ENCODE data around the gene RAI2. TPM values are rescaled to one million over a fixed set of nuclear protein-coding genes. Genes with fewer than 3 reads are reported as not detected.
A peak's percentile ranks its signal among the peaks of the same experiment; 100 is the strongest.

RAI2 gene
- total RNA-seq, 1 experiment from 2014 or later, result 0.87 TPM

DNA sequence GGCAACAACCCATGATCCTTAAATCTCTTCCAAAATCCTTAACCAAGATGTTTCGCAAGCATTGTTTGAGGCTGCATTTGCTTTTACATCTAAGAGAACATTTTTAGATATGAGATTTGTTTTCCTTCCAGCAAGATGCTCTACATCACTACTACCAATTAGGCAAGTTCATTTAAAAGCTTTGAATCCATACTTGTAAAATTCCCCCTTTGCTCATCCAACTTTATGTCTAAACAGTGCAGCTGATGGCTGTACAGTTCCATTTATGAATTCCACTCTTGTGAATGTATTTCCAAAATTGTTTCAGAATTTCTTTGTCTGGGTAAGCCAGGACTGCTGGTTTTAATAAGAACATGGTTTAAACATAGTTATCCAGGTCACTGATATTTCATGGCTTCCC is 31.5 kb downstream of the RAI2 start:
- no peak for DNase-seq (ENCODE audit: low spot score)

DNA sequence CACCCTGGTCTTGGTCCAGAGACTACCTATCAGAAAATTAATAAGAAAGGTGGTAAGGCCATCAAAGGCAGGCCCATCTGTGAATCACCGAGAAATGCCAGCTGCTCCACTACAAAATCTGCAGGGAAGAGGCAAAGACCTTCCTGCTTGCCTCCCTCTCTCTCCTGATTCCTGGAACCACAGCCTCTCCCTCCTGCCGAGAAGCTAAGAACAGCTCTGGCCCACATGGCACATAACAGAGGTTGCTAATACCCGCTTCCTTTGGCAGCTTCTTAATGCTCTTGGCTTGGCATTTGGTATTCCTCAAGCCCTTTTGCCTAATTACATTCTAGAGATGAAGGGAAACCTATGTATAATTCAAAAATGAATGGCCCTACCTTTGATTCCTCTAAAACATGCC is 32.9 kb downstream of the RAI2 start:
- DNase-seq (ENCODE audit: low spot score), result no peak

DNA sequence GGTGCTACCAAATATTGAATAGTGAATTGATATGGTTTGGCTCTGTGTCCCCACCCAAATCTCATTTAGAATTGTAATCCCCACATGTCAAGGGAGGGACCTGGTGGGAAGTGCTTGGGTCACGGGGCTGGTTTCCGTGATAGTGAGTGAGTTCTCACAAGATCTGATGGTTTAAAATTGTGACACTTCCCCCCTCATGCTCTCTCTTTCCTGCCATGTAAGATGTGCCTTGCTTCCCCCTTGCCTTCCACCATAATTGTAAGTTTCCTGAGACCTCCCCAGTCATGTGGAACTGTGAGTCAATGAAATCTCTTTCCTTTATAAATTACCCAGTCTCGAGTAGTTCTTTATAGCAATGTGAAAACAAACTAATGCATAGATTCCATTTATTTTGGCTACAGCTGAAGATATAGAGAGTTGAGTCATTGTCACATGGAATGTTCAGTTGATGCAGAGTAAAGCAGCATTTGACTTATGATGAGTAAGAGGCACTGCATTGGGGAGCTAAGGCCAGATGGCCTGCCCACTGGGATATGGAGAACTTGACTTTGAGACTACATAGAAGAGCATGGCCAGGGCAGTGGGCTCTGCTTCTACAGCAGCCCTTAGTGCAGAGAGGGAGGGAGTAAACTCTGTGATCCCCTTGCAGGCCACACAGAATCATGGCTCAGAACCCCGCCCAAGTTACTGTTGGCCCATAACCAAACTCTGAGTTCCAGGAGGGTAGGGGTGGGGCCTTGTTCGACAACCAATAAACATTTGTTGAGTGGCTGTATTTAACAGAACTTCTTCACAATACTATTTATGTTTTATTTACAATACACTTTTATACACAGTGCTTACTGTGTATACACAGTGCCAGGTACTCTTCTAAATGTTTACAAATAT is 34.2 kb downstream of the RAI2 start:
- no peak for DNase-seq (ENCODE audit: low spot score)

DNA sequence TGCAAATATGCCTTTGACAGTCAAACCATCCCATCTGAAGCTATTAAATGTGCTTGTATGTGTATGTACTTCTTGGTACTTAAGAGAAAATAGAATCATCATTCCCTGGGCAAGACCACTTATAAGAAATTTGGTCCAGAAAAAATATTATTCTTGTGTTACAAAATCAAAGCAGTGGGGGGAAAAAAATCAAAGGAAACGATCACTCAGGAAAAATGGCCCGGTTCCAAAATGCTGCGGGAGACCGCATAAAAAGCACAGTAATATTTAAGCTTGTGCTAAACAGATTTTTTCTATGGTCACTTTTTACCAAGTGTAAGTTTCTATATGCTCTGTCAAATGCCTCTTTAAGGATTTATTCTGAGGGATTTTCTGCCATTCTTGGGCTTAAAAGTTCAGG is 36.1 kb downstream of the RAI2 start:
- DNase-seq (ENCODE audit: low spot score), result no peak

DNA sequence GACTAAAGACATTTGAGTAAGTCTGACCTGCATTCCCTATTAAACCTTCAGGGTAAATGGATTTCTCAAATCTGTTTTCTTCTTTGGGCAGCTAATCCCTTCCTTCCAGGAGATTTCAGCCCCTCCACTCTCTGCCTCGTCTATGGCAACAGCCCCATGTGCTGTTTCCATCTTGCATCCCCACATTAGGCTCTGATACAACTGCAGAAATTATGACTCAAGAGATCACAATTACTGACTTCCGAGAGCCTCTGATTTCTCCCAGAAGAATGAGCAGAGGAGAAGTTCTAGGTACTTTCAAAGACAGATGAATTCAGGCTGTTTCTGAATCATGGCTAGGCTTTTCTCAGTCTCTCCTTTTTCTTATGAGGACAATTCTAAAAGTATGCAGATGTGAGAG is 38.7 kb downstream of the RAI2 start:
- DNase-seq (ENCODE audit: low spot score), result no peak

DNA sequence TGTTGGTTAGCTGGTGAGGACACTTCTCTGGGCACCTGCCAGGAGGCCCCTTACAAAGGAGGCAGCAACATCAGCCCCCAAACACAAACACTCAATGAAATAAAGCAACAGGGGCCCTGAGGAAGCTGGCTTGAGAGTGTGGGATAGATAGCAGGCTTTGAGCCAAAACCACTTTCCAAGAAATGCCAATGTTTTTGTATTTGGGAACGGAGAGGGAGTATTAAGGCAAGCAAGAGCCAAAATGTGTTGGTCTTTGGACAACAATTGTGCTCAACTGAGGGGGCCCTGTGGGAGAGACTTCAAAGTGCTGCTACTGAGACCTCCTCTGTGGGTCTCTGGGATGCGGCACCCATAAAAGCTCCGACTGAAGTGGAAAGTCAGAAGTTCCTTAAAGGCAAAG is 41.0 kb downstream of the RAI2 start:
- DNase-seq (ENCODE audit: low spot score), result no peak

DNA sequence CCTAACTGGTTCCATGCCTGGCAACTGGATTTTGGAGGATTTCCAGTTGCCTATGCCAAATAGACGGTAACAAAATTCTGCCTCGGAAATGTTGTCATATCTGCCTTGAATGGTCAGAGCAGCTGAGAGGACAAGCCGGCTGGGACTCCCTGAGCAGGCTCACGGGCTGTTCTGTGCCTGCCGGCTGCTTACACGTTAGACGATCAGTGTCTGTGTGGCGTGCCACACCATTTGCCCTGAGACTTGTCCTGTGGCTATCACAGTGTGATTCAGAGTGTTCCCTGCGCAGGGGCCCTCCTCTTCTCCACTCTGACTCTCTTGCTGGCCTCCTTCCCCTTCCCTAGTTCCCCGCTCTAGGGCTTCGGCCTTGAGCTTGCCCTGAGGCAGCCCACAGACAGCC is 42.4 kb downstream of the RAI2 start:
- no peak for DNase-seq (ENCODE audit: low spot score)

DNA sequence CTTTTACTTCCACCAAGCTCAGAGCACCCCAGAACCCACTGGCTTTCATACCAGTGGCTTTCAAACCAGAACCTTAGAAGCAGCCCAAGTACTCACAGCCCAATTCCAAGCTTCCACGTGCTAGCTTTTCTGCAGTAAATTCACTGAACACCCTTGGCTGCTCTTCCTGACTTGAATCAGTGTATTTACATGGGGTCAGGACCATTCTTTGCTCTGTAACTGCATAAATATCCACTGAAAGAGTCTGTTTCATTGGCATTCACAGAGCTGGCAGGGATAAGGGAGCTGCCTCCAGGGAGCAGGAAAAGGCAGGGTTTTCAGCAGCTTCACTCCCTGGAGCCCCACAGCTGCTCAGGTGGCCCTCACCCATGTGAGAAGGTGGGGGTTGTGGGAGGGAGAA is 43.8 kb downstream of the RAI2 start:
- no peak for DNase-seq (ENCODE audit: low spot score)

DNA sequence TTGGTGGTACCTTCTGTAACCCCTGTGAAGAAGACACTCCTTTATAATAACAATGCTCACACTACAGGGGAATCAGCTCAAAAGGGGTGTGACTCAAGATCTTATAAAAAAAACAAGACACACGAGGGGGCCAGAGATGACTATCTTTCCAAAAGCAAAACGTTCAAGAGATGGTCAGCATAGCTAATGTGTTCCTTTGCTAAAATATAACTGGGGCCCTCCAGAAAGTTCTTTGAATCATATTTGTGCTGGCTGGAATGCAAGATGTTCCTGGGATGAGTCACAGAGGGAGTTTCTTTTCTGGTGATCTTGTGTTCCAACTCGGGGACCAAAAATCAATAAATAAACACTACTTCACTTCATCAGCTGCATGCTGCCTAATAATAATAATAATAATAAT is 46.5 kb downstream of the RAI2 start:
- DNase-seq (ENCODE audit: low spot score), result no peak

DNA sequence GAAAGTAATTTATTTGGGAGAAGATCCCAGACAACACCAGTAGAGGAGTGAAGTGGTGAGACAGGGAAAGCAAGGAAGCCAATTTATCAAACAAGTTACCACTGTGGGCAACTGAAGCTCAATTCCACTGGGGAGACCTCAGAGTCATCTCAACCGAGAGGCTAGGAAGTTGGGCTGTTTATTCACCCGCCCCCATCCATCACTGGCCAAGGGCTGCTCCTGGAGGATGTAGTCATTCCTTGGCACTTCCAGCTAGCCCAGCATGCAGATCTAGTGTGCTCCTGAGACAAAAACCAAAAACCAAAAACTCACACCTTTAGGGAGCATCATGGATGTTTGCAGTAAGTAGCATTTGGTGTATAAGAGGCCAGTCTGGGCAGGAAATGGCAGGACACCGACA is 47.0 kb downstream of the RAI2 start:
- DNase-seq (ENCODE audit: low spot score), result no peak

DNA sequence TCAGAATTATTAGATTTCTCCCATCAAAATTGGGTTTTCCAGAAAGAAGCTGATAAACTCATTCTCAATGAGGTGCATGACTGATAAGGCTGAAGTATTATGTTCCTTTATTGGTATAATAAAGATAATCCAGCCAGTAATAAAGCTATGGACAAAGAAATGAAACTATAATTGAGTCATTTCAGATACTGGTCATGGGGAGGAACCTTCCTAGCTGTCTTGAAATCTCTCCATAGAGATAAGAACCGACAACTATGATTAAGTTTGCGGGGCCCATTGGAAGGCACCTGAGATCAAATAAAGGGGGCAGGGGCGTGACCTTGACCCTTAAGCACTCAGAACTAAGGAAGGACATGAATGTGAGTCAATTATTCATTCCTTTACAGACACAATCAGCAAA is 47.8 kb downstream of the RAI2 start:
- DNase-seq (ENCODE audit: low spot score), result no peak

DNA sequence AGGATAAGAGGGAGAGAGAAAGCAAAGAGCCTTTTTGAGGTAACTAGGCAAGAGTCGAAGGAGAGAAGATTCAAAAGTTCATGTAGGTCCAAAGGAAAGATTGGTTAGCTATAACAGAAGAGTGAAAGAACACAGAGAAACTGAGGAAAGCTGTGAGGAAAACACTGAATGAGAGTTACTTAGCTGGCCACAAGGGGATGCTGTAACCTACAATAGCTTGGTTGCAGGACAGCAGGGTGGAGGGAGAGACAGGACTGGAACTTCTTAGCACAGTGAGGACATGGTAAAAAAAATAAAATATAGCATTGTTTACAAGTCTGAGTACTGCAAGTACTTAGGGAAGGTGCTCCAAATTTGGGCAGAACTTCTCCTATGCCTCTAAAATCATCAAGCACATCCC is 48.3 kb downstream of the RAI2 start:
- DNase-seq (ENCODE audit: low spot score), result peak; percentile 6

DNA sequence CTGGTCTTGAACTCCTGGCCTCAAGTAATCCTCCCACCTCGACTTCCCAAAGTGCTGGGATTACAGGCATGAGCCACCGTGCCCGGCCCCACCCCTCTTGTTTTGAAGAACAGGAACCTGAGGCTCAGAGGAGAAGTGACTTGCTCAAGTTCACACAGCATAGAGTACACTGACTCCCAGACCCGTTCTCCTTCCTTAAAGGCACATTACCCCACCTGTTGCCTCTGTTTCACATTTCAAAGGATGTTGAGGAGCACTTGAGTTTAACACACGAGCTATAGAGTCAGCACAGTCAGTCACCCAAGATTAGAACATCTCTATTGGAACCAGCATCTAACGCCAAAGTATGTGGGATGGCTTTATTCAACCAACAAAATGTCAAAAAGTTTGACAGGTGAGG is 51.1 kb downstream of the RAI2 start:
- no peak for DNase-seq (ENCODE audit: low spot score)

DNA sequence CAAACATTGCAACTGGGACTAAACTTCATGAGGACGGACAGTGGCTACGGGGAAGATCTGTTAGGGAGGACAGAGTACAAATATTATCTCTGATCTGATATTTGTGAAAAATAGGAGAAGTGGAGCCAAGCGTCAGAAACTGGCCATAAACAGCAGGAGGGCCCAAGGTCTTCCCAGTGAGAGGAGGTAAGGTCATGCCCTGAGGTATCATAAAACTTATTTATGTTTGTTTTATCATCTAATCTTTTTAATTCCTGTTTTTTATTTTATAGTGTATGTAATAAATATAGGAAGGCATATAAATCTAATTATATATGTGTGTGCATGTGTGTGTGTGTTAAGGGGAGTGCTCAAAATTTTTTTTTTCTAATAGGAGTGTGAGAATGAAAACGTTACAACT is 51.8 kb downstream of the RAI2 start:
- no peak for DNase-seq (ENCODE audit: low spot score)

DNA sequence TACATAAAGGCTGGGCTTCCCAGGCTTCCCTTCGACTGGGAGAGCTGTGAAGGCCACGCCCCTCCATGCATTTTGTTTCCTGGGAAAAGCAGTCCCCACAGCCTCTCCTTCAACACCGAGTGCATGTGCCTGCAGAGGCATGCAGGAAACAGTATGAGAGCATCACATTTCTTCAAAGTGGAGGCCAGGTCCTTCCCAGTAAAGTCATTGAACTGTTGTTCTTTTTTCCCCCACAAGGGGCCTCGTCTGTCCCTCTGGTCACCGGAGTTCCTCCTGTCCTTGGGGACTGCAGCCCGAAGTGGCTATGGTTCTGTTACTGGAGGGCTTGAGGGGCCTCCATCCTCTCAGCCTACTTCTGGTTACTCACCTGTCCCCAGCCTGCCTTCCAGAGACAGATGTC is 56.0 kb downstream of the RAI2 start:
- no peak for DNase-seq (ENCODE audit: low spot score)

DNA sequence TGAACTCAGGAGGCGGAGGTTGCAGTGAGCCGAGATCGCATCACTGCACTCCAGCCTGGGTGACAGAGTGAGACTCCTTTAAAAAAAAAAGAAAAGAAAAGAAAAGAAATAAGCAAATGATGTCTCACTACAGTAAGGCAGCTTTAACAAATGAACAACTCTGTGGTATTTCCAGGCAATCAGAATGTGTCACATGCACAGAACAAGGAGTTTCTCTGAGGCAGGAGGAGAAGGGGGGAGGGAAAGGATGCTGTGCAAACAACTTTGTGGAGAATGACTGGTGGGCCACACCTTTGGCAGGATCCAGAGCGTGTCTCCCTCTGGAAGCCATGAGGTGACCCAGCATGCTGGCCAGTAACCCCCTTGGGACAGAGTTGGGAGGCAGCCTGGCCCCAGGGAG is 57.6 kb downstream of the RAI2 start:
- DNase-seq (ENCODE audit: low spot score), result peak; percentile 5

DNA sequence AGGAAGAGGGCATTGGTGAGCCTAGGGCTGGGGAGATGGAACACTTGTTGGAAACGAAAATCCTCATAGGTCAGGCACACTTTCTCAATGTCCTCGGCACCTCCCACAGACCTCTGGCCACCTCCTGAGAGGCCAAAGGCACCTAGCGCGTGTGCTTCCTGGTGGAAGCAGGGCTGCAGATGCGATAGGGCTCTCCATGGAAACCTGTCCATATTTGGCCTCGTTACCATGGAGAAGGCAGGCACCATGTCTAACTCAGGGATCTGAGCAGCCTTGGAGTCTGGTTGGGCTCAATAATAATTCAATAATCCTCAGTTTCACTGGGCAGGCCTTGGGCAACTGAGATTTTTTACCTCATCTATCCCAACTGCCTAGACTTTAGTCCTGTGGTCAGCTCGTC is 58.3 kb downstream of the RAI2 start:
- no peak for DNase-seq (ENCODE audit: low spot score)

DNA sequence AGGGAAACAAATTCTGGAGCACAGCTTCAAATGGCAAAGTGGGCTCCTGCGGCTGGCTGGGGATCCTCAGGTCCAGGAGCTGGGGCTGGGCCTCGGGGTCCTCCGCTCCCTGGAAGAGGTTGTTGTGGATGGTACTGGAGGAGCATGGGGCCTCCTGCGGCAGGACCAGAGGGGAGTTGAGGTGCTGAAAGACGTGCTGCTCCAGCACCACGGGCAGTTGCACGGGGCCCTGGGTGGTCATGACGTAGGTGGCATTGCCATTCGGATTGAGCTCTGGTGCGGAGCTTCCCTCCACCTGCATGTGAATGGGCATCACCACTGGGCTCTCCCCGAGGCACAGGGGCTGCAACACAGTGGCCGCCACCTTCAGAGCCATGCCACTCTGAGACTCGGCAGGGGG is 59.7 kb downstream of the RAI2 start:
- no peak for DNase-seq (ENCODE audit: low spot score)

DNA sequence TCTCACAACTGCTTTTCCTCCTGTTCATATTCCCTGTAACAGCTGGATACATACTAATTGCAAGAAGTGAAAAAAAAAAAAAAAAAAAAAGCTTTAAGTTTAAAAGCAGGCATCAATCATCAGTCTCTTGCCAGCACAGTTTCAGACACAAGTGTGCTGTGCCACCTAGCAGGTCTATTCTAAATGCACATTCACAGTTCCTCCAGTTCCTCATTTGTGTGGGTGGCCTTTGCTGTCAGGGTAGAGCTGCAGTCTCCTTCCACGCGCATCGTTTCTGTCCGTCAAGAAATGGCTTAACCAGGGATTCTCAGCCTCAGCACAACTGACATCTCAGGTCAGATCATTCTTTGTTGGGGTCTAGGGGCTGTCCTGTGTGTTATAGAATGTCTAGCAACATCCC is 62.2 kb downstream of the RAI2 start:
- no peak for DNase-seq (ENCODE audit: low spot score)

DNA sequence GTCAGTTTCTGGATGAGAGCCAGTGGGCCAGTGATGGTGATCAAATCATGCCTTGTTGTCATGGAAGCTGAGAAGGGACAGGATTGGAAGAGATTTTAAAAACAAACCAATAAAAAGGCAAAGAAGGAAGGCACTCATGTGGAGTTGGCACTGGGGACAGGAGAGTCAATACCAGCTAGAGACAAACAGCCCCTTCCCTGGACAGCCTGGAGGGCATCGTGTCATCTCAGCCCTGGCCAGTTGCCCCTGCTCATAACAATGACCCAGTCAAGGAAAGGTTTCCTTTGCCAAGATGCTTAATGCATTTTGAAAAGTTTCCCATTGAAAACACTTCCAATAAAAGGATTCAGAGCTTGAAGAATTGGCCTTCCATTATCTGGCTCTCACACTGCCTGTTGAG is 68.3 kb downstream of the RAI2 start:
- DNase-seq (ENCODE audit: low spot score), result no peak

DNA sequence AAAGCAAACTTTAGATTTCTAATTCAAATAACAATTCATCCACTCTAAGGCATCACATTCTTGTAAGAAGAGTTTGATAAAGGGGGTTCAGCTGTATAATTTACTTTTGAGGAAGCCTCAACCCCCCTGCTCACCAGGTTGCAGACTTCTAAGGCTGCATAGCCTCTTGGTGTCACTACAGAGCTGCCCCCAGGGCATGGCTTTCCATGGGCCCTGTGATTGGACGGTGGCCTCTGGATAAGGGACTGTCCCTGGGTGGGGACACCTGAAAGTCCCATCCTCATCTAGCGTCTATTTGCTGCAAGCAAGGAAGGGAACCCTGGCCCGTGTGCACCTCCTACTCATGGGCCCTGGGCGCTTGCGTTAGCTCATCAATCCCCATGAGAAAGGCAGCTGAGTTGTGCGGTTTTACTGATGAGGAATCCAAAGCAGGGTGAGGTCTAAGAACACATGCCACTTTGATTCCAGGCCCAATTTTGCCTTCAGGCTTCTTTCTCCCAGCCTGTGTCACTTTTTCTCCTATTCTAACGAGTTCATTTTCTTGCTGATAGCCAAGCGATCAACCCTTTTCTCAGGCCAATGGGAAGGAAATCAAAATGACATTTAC is 72.0 kb downstream of the RAI2 start:
- DNase-seq (ENCODE audit: low spot score), result no peak

DNA sequence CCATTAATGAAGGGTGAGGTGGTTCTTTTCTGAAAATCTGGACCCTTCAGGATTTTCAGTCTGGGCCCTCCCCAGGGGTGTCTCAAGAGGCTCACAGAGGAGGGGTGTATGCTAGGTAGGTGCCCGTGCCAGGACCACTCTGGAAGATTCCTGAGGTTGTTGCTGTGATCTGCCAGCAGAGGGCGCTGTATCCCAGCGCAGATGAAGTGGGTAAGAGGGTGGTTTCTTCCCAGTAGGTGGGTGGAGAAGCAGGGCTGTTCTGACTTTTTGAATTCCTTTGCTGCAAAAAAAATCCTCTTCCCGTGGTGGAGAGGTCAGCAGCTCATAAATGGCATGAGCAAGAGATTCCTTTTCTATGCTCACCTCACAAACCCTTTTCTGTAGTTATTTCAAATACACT is 72.7 kb downstream of the RAI2 start:
- peak; percentile 23 for DNase-seq (ENCODE audit: low spot score)

DNA sequence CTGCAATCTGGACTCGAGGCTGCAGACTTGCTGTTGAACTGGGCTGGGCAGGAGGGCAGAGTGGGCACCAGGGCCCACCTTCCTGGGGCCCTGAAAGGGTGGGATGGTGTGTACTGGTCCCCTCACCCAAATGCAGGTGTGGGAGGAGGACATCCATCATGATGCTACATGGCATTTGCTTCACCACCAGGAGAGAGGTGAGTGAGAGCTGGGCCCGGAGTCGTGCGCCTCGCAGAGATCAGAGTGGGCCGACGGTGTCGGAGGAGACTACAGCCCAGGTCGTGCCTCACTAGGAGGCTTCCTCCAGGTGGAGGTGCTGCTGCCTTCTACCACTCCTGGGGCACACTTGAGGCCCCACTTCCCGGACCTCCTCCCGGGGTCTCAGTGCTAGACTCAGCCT is 73.5 kb downstream of the RAI2 start:
- no peak for DNase-seq (ENCODE audit: low spot score)
